GM21390 (cell line): ENCODE results near the gene PDE10A.
"Not testable (repeated sequence)": the region's sequence is repeated elsewhere in the genome, so short reads cannot be mapped to it uniquely, and the experiment has no call there.

Experiments
- ATAC-seq: cut with Tn5 transposase; IDR thresholded peaks from one replicate; pipeline ENCODE4 v1.9.1; 2021; ENCODE audit not compliant: unreplicated experiment

Gene PDE10A

GRCh38 chr6:165557674-165558073 is 105.4 kb downstream of the PDE10A start:
- ATAC-seq, result no peak

GRCh38 chr6:165556116-165556843 is 106.8 kb downstream of the PDE10A start:
- no peak for ATAC-seq

- not testable (repeated sequence) for ATAC-seq
Observed at GRCh38 chr6:165554644-165555043, 108.4 kb downstream of the PDE10A start.

- no peak for ATAC-seq
Observed at GRCh38 chr6:165552248-165552736, 110.7 kb downstream of the PDE10A start.

GRCh38 chr6:165551828-165552227 is 111.2 kb downstream of the PDE10A start:
- ATAC-seq, result no peak

GRCh38 chr6:165548450-165548849 is 114.6 kb downstream of the PDE10A start:
- no peak for ATAC-seq

GRCh38 chr6:165545806-165546205 is 117.2 kb downstream of the PDE10A start:
- ATAC-seq, result no peak

GRCh38 chr6:165543781-165544180 is 119.3 kb downstream of the PDE10A start:
- no peak for ATAC-seq

GRCh38 chr6:165536911-165537310 is 126.1 kb downstream of the PDE10A start:
- no peak for ATAC-seq

GRCh38 chr6:165519316-165519715 is 143.7 kb downstream of the PDE10A start:
- no peak for ATAC-seq

- no peak for ATAC-seq
Observed at GRCh38 chr6:165515963-165516624, 146.9 kb downstream of the PDE10A start.

- no peak for ATAC-seq
Observed at GRCh38 chr6:165514621-165515020, 148.4 kb downstream of the PDE10A start.

- peak; percentile 93 for ATAC-seq
Observed at GRCh38 chr6:165511807-165512206, 151.2 kb downstream of the PDE10A start.

GRCh38 chr6:165508321-165508869 is 154.6 kb downstream of the PDE10A start:
- ATAC-seq, result no peak

- no peak for ATAC-seq
Observed at GRCh38 chr6:165506657-165507056, 156.4 kb downstream of the PDE10A start.

GRCh38 chr6:165500214-165500907 is 162.7 kb downstream of the PDE10A start:
- ATAC-seq, result not testable (repeated sequence)

- no peak for ATAC-seq
Observed at GRCh38 chr6:165497472-165497871, 165.6 kb downstream of the PDE10A start.

GRCh38 chr6:165488624-165489295 is 174.3 kb downstream of the PDE10A start:
- ATAC-seq, result no peak

GRCh38 chr6:165487950-165488349 is 175.1 kb downstream of the PDE10A start:
- ATAC-seq, result no peak

GRCh38 chr6:165487347-165487746 is 175.7 kb downstream of the PDE10A start:
- ATAC-seq, result no peak
